Measurements from ENCODE around the gene NFX1. TPM values are rescaled to one million over a fixed set of nuclear protein-coding genes. Genes with fewer than 3 reads are reported as not detected.

NFX1 gene
- total RNA-seq, 1 donor from 2014 or later: 31.4 TPM

DNA sequence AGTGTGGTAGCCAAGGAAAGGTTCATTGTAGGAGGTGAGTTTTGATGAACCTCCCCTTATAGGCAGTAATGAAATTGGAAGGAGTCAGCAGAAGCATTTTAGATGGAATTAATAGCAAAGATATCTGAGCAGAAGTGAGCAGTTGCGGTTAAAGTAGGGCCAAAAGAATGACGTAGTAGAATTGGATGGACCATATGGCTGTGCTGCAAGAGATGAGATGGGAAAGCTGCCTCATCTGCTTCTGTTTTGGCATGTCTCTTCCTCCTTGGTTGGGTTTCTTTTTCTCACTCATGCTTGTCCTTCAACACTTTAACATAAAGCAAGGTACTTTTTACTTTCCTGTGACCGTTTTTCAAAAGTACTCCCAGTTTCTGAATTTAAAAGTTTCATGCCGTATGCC lies 56.2 kb downstream of the NFX1 start:
- Histone ChIP-seq H3K36me3 (peaks cover 77% of the 10 kb centered on the region), H3K4me1 (peaks cover 20% of the 10 kb centered on the region), H3K27ac (replicated peaks) (no peak overlapping the region), H3K4me3 (no peak overlapping the region), H3K27me3 (ENCODE audit: low read depth) (no peaks in the 10 kb centered on the region), H3K9me3 (replicated peaks) (no peaks in the 10 kb centered on the region)
- intact Hi-C loops (cut with micrococcal nuclease): no loop called here
- TF ChIP-seq, protein P1, sequence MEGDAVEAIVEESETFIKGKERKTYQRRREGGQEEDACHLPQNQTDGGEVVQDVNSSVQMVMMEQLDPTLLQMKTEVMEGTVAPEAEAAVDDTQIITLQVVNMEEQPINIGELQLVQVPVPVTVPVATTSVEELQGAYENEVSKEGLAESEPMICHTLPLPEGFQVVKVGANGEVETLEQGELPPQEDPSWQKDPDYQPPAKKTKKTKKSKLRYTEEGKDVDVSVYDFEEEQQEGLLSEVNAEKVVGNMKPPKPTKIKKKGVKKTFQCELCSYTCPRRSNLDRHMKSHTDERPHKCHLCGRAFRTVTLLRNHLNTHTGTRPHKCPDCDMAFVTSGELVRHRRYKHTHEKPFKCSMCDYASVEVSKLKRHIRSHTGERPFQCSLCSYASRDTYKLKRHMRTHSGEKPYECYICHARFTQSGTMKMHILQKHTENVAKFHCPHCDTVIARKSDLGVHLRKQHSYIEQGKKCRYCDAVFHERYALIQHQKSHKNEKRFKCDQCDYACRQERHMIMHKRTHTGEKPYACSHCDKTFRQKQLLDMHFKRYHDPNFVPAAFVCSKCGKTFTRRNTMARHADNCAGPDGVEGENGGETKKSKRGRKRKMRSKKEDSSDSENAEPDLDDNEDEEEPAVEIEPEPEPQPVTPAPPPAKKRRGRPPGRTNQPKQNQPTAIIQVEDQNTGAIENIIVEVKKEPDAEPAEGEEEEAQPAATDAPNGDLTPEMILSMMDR (IDR thresholded peaks at IDR 0.05; ENCODE audit: borderline replicate concordance): no peak
- no peak for DNase-seq

DNA sequence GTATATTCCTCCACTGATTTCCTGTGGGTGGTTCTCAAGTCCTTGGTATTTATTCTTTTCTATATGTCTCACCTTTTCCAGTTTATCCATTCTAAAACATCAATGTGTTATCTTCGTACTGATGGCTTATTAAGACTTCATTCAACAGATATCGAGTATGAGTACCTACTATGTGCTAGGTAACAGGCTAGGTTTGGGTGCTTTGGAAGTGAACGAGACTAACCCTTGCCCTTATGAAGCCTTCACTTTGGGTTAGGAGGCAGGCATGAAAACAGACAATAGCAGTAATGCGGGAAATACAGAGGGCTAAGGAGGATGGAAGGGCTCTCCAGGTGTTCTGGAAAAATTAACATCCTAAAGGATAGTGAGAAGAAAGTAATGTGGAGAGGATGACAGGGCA lies 58.7 kb downstream of the NFX1 start:
- Histone ChIP-seq H3K4me3 (no peak overlapping the region), H3K36me3 (peaks cover 56% of the 10 kb centered on the region), H3K9me3 (replicated peaks) (no peaks in the 10 kb centered on the region), H3K27me3 (ENCODE audit: low read depth) (no peaks in the 10 kb centered on the region), H3K4me1 (peaks cover 24% of the 10 kb centered on the region), H3K27ac (replicated peaks) (no peak overlapping the region)
- TF ChIP-seq, protein P1 (IDR thresholded peaks at IDR 0.05; ENCODE audit: borderline replicate concordance): no peak
- intact Hi-C loops (cut with micrococcal nuclease): no loop called here
- DNase-seq: no peak

DNA sequence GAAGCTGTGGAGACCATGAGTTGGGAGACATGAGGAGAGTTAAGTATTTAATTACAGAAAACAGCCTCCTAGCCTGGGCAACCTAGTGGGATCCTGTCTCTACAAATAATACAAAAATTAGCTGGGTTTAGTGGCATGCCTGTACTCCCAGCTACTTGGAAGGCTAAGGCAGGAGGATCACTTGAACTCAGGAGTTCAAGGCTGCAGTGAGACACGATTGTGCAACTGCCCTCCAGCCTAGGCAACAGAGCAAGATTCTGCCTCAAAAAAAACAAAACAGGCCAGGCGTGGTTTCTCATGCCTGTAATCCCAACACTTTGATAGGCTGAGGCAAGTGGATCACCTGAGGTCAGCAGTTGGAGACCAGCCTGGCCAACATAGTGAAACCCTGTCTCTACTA lies 59.4 kb downstream of the NFX1 start:
- no peaks in the 10 kb centered on the region for H3K27me3 ChIP-seq (ENCODE audit: low read depth)
- peaks cover 31% of the 10 kb centered on the region for H3K4me1 ChIP-seq
- no peak overlapping the region for H3K4me3 ChIP-seq
- TF ChIP-seq, protein P1 (IDR thresholded peaks at IDR 0.05; ENCODE audit: borderline replicate concordance): no peak
- no peaks in the 10 kb centered on the region for H3K9me3 ChIP-seq (replicated peaks)
- peaks cover 54% of the 10 kb centered on the region for H3K36me3 ChIP-seq
- intact Hi-C loops (cut with micrococcal nuclease): no loop called here
- DNase-seq: no peak
- peak overlapping the region; percentile 59 for H3K27ac ChIP-seq (replicated peaks)

DNA sequence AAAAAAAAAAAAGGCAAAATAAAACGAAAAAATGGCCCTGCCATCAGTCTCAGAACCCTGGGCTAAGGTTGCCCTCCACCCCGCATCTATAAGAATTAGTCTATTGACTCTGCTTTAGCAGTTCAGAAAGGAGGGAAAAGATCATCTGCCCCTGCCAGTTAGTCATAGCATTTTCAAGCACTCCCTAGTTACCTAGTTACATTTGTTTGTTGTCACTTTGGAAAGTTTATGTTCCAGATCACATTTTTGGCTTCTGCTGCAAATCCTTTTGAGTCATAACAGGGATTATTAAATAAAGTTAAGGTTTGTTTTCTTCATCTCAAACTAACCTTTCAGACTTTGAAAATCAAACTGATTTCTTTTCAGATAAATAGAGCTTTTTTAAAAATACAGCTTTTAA lies 60.0 kb downstream of the NFX1 start:
- Histone ChIP-seq H3K36me3 (peaks cover 52% of the 10 kb centered on the region), H3K4me3 (no peak overlapping the region), H3K27ac (replicated peaks) (peak overlapping the region; percentile 59), H3K9me3 (replicated peaks) (no peaks in the 10 kb centered on the region), H3K27me3 (ENCODE audit: low read depth) (no peaks in the 10 kb centered on the region), H3K4me1 (peaks cover 36% of the 10 kb centered on the region)
- TF ChIP-seq, protein P1 (IDR thresholded peaks at IDR 0.05; ENCODE audit: borderline replicate concordance): no peak
- DNase-seq: no peak
- intact Hi-C loops (cut with micrococcal nuclease): no loop called here

DNA sequence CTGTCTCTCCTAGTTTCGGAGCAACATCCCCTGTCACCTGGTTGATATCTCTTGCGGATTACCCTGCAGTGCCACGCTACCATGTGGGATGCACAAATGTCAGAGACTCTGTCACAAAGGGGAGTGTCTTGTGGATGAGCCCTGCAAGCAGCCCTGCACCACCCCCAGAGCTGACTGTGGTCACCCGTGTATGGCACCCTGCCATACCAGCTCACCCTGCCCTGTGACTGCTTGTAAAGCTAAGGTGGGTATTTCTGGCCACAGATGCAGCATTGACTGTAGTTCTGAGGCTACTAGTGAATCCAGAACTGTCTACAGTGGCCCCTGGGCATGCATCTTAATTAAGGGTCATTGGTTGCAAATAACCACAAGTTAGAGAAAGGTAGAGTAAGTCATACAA lies 61.2 kb downstream of the NFX1 start:
- Histone ChIP-seq H3K27ac (replicated peaks) (peak overlapping the region; percentile 13), H3K27me3 (ENCODE audit: low read depth) (no peaks in the 10 kb centered on the region), H3K36me3 (peaks cover 41% of the 10 kb centered on the region), H3K4me1 (peaks cover 40% of the 10 kb centered on the region), H3K4me3 (no peak overlapping the region), H3K9me3 (replicated peaks) (no peaks in the 10 kb centered on the region)
- DNase-seq: no peak
- TF ChIP-seq, protein P1 (IDR thresholded peaks at IDR 0.05; ENCODE audit: borderline replicate concordance): no peak
- intact Hi-C loops (cut with micrococcal nuclease): no loop called here
